GM21717 (cell line): ENCODE measurements around the gene FGF9.

ENCODE experiments used
- ATAC-seq: cut with Tn5 transposase; IDR thresholded peaks from one replicate; pipeline ENCODE4 v1.9.1; 2021; ENCODE audit warnings: mild to moderate bottlenecking, moderate library complexity; ENCODE audit not compliant: unreplicated experiment

The FGF9 gene

DNA sequence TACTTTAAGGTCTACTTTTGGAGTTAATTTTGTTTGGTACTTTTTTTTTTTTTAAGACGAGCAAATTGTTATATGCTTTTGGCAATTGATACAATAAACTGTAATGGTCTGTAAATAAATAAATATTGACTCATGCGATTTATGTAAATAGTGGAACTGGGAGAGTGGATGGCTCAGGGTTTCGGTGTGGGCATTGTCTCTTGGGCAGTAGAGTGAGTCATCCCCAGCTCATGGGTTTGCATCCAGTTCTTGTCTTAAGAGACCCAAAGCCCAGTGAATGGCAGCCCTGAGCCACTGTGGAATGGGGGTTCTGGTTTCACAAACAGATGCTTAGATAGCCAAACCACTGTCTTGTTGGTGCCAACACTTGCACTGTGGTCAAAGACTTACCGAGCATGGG is 33.0 kb downstream of the FGF9 start:
- ATAC-seq = no peak

DNA sequence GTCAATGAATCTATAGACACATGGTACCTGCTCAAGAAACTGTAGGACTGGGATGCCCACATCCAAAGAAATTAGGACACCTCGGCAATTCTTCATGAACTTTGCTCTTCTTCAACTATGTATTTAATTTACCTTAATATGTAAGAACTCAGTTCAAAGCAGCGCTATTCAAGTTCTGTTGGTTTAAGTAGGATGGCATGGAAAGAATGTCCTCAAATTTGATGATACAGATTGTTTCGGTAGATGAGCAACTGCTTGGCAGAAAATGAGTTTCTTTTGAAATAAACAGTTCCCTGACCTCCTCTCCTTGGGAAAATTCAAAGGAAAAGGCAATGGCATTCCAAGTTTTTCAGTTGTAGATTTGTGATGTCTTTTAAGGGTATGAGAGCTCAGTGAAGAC is 36.7 kb downstream of the FGF9 start:
- no peak for ATAC-seq

DNA sequence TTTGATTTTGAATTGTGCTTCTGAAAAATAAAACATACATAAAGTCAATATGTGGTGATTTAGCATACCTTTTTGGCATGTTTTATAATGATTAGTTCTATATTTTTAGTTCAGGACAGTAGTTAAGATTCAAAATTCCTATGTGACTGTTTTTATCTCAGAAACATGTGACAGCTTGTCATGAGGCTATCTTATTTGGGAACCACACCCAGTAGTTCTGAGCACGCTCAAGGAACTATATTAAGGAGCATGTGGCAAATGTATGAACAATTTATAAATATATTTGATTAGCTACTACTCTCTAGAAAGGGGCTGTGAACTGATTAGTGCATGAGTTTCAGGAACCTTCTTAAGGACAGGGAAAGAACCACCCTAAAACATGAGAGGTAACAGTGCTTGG is 38.8 kb downstream of the FGF9 start:
- ATAC-seq = no peak

DNA sequence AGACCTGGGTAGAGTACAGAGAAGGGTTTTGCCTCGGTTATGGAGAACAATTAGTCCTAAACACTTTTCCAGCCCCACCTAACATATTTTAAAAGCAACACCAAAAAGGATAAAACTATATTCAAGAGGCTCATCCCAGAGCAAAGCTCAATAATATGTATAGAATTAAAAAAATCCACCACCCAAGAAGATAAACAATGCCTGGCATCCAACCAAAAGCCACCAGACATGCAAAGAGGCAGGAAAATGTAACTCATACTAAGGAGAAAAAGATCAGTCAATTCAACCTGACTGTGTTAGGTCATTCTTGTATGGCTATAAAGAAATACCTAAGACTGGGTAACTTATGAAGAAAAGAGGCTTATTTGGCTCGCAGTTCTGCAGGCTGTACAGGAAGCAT is 39.3 kb downstream of the FGF9 start:
- no peak for ATAC-seq

DNA sequence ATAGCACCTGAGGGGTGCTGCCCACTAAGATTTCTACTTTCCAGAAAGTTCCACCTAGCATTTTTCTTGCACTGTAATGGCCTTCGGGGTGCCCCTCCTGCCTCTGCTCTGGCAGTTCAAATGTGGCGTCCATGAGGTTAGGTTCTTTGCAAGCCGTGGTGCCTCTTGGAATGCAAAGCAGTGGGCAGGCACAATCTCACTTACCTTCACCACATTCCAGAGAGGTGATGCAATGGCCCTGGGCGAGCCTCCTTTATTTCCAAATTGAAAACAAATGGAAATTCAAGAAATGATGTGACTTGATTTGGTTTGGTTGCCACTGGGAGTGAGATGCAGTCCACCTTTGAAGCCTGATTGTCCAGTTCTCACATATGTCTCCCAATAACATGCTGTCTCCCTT is 46.9 kb downstream of the FGF9 start:
- no peak for ATAC-seq

DNA sequence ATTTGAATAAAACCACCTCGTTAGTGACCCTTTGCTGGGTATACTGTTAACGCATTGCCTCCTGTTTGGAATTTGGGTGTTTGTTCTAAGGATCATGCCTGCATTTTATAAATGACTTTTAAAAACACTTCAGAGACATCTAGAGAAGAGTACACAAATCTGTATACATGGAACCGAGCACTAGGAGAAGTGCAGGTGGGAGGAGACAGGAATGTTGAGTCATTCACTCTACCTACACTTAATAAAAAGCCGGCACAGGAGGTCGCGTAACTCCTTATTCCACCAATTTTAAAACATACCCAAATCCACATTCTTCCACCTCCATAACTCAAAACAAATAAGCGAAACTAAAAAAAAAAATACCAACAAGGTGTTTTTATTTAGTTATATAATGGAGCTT is 48.6 kb downstream of the FGF9 start:
- ATAC-seq = no peak

DNA sequence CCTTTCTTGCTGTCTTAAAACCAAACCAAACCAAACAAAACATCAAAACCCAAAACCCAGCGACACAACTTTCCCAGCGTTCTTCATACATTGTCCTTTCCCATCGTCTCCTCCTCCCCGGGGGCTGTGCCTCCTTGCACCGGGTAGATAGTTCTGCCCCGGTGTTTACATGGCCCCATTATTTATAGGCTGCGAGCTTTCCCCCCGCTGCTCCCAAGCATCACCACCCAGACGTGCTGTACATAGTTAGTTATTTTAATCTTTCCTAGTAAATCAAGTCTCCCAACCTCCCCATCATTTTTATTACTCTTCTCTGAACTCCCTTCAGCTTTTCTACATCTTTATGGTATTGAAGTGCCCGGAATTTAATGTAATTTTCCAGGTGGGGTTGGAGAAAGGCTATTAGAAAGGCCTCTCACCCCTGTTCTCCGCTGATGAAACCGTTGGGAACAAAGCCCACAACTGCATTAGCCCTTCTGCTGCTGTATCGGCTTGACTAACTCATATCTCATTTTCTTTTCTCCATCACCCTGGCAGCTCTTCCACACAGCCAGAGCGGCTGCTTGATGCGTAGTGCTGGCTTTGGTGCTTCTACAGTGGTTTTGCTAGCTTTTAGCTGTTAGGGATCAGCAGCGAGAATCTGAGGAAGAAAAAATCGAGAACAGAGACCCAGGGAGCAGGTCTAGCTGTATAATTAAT is 53.1 kb downstream of the FGF9 start:
- ATAC-seq = no peak

DNA sequence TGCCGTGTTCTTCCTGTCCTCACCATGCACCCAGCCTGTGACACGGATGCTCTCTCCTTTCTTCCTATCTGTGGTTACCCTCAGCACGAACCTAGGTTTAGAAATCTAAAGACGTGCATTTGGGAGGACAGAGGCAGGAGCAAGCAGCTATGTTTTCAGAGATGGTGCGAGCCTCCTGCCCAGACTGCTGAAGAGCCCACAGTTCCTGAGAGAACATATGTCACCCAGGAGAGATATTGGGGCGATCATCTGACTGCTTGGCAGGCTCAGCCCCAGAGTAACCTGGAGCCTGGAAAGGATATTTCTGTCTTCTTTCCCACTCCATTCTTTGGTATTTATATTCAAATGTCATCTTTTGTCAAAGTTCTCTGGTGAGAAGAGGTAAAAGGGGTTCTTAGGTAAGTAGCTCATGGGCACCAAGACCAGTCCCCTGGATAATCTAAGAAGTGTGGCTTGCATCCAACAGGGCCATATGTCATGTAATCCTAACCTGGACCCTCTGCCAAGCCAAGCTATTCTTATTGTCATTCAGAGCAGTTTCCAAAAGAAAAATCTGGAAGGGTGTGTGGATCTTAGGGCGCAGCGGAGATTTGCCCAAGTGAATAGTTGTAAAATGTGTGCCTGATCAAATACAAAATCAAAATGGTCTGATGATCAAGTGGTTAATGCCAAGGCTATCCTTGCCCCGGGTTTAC is 59.5 kb downstream of the FGF9 start:
- ATAC-seq = no peak

DNA sequence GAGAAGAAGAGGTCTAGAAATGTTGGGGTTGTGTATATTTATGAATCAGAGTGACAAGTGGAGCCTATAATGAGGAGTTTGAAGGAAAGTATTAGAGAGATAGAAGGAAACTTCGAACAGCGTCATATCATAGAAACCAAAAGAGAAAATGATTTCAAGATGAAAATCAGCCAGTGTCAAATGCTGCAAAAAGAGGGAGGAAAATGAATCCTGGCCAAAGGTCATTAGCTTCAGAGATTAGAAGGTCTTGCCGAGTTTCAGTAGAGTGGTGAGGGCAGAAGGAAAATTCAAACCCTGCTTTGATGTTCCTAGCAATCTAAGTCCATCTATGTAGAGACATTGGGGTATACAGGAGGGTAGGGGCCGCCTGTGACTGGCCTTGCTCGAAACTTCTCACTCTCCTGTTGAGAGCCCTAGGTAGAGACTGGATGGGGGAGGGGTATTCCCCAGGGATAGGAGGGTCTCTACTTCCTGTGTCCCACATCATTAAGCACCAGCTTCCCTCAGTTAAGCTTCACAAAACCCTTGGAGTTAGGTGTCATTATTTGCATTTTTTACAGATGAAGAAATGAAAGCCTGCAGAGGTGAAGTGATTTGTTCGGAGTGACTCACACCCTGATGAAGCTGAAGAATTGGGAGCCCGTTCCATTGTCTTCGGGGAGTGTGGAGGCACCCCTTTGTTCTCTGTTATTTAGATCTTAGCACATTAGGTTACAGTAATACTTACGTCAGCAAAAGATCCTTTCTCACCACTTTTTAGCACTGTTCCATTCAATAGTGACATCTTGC is 62.8 kb downstream of the FGF9 start:
- no peak for ATAC-seq

DNA sequence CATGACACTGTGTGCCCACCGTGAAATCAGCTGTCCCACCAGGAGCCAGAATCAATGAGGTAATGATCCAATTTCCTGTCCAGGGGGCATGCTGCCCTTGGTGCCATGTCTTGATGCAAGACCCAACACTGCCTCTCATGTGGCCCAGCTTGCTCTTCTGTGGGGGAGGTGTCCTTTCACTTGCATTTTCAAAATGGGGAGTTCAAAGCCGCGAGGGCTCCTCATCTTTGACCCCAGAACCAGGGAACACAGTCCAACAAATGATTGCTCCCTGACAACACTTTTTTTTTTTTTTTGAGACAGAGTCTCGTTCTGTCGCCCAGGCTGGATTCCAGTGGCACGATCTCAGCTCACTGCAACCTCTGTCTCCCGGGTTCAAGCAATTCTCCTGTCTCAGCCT is 64.1 kb downstream of the FGF9 start:
- no peak for ATAC-seq

DNA sequence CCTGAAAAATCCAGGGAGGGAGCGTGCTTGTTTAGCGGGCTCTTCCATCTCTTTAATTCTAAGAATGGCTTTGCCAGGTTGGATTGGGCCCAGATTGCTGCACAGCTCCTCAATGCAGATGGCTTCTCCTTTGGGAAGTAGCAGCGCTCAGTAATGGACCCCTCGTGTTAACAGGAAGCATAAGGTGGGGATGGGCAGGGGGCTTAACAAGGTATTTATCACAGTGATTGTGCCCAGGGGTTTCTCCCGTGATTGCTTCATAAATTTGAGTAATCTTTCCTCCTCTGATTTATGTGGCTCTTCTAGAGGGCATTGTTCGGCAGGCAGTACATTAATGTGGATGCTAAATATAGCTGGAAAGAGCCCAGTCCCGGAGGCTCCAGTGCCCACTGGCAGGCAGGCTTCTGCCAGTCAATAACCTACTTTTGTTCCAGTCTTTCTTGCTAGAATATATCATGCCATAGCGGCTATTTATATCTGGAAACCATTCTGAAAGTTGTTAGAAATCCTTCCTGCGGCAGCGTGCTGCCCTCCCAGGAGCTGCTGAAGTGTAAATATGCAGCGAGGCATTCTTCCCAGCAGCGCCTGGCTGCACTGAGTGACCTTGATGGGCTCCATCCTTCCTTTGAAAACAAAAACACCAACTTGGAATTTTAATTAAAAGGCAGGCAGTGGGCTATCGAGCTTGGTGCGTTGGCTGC is 65.0 kb downstream of the FGF9 start:
- ATAC-seq = no peak

DNA sequence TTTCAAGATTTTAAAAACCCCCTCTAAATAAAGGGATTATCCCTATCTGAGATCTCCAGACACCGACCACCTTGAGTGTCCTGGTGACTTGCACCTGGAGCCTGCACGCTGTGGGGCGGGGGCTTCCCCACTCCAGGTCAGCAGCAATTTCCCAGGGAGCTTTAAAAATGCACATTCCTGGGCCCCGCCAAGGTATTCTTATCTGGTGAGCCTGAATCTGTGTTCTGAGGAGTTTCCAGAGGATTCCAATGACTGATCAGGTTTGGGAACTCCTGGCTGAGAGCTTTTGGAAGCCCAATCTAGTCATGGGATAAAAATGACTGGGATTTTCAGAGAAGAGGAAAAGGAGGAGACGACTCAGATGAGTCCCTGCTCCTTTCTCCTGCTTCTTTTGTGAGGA is 66.1 kb downstream of the FGF9 start:
- no peak for ATAC-seq

DNA sequence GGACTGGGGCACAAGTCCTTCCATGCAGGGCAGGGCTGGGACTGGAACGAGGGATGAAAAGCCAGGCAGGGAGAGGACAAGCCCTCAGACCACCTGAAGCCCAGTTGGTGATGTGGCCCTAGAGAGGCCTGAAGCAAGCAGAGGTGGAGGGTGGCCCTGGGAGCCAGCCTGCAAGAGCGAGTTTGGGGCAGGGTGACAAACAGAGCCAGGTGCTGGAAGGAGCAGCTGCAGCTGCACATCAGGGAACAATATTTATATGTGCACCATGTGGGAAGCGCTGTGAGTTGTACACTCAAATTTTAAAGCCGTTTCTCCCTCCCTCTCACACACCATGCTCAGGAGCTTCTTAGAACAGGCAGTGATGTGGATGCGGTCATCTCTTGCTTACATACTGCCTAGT is 67.8 kb downstream of the FGF9 start:
- ATAC-seq = no peak

DNA sequence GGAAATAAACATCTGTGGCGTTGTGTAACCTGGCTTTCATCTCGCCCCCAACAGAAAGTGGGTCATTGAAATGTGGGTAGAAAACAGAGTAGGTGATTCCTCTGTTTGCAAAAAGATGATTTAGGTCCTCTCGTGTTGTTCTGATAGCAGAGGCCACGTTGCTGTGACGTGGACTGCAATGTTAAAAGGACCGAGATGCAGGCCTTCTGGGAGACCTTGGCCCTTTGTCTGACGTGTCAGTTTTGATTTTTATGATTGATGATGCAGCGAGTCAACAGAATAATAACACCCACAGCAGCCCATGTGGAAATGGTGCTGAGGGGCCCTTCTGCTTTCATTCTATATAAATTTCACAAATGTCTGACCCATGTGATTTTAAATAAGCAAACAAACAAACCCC is 68.9 kb downstream of the FGF9 start:
- ATAC-seq = no peak

DNA sequence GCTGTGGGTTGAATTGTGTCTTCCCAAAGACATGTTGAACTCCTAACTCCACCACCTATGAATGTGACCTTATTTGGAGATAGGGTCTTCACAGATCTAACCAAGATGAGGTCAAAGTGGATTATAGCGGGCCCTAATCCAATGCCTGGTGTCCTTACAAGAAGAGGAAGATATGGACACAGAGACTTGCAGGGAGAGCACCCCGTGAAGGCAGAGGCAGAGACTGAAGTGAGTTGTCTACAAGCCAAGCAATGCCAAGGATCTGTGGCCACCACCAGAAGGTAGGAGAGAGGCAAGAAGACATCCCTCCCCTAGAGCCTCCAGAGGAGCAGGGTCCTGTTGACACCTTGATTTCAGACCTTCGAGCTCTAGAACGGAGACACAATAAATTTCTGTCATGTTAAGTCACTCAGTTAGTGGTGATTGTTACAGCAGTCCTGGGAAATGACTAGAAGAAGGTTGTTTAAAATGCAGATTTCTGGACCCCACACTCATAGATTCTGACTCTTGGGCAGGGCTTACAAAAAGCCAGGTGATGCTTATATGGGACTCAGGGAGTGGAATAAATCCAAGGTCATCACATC is 70.6 kb downstream of the FGF9 start:
- no peak for ATAC-seq

DNA sequence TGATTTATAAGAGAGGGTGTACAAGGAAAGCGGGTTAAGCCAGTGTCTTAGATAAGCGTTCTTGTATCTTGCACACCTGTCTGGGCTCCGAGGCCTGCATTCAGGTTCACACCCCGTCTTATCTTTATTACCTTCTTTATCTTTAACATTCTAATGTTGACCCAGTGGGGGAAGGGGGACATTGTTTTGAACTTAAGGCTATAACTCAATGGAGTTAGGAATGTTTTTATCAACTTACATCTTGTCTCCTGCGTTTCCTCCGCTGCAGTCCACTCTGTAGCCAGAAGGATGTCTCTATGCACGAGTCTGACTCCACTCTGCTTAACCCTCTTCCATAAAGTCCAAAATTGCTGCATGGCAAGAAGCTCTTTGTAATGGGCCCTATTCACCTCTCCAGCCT is 71.2 kb downstream of the FGF9 start:
- no peak for ATAC-seq

DNA sequence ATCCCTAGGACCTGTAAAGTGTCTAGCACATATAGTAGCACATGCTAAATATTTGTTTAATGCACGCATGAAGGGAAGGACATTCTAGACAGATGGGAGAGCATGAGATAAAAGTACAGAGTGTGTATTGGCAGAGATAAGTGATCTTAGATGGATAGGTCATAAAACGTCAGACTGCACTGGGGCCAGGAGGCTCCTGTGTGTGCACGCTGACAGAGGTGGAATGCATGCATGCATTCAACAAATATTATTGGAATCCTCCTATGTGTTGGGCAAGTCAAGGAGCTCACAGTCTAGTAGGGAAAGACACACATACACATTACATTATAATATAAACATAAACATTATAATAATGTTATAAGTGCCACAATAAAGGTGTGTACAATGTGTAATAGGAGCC is 73.3 kb downstream of the FGF9 start:
- ATAC-seq = no peak

DNA sequence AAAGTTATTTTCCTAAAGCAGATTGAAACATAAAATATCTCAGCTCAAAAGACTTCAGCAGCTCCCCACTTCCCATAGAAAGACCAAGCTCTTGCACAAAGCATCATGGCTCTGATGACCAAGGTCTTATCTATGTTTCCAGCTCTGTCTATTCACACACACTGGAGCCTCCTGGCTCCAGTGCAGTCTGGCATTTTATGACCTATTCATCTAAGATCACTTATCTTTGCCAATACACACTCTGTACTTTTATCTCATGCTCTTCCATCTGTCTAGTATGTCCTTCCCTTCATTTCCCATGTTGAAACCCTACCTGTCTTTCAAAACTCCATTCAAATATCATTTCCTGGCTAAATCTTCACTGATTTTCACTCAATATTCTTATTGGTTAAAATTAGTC is 74.4 kb downstream of the FGF9 start:
- ATAC-seq = no peak

DNA sequence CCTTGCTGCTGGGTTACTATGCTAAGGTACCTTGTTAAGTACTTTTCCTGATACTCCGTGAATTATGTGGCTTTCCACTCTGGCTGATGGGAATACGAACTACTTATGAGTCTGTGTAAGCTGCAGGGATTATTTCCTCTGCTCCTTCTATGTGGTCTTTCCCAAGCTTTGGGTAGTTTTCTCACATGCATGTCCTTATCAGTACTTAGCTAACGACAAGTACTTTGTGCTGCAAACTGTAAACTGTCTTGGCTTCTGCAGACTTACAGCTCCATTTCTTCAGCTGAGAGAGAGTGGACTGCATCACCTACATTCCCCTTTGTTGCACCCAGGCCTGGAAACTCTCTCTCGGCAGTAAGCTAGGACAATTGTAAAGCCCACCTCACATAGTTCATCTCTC is 76.6 kb downstream of the FGF9 start:
- ATAC-seq = no peak

DNA sequence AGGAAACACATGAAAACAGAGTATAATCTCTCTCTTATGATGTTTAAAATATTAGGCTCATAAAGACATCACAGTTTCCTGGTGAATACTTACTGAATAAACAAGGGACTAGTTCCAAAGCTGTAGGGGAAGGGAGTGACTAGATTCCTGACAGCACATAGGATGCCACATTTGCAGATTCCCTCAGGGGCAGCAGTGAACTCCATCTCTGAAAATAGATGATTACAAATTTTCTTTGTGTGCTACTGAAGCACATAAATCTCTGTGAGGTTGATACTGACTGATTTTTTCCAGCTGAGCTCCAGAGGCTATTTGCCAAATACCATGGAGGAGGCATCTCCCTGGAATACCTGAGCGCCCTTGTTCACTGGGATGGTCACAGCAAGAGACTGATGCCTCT is 77.3 kb downstream of the FGF9 start:
- ATAC-seq = no peak

DNA sequence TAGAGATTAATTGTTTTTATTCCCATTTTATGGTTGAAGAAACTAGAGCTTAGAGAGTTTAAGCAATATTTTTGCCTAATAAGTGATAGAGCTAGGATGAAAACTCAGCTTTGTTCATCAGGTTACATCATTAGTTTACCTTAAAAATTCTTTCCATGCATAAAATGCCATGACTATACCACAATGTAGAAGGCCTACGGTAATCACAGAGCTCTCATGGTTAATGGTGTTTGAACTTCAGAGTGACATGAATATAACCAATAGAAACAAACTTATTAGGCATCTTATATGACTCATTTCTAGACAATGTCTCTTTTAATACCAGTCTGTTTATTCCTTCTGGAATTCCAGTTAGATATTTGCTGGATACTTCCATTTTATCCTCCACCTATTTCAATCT is 78.5 kb downstream of the FGF9 start:
- ATAC-seq = no peak
